Coronary artery (tissue), 2 donors: ENCODE measurements around the gene ASIC4.

Source experiments
- DNase-seq: peaks from one replicate; pipeline ENCODE4 v3.0.0-alpha.2; 2017; ENCODE audit warnings: low spot score
- H3K27ac ChIP-seq, 2 donors: fragments of 200-600 bp; sonication (generic); one replicate each; pipeline ENCODE4 v1.5.1; 2016 to 2019
- H3K4me3 ChIP-seq: fragments of 200-600 bp; sonication (generic); 2 replicates; pipeline ENCODE4 v1.5.1; 2016; ENCODE audit warnings: mild to moderate bottlenecking, moderate library complexity
- TF ChIP-seq, protein P1 (sequence below): fragments of 200-600 bp; sonication (generic); IDR thresholded peaks from one replicate; pipeline ENCODE4 v1.5.1; 2019; ENCODE audit warnings: antibody characterized with exemption

ASIC4 gene

DNA sequence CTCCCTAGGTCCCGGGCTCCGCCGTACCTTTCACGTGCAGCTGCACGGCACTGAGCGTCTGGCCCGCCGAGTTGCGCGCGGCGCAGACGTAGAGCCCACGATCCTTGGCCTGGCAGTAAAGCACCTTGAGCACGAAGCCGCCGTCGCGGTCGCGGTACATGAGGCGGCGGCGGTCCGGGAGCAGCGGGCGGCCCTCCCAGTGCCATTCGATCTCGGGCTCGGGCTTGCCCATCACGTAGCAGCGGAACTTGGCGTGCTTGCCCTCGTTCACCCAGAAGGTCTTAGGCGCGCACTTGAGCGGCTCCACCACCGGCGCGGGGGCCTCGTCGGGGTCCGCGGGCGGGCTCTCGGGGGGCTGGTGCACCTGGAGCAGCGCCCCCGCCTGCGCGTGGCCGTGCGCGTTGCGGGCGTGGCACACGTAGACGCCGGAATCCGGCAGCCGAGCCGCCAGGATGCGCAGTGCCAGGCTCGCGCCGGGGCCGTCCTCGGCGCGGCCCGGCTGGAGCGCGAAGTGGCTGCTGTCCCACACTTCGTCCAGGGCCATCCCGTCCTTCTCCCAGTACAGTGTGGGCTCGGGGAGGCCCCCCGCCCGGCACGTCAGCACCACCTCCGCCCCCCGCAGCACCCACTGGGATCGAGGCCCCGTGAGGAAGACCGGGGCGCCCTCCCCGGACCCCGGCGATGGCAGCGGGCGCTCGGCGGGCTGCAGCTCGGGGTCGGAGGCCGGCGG is 56.1 kb downstream of the ASIC4 start:
- no peak for DNase-seq

DNA sequence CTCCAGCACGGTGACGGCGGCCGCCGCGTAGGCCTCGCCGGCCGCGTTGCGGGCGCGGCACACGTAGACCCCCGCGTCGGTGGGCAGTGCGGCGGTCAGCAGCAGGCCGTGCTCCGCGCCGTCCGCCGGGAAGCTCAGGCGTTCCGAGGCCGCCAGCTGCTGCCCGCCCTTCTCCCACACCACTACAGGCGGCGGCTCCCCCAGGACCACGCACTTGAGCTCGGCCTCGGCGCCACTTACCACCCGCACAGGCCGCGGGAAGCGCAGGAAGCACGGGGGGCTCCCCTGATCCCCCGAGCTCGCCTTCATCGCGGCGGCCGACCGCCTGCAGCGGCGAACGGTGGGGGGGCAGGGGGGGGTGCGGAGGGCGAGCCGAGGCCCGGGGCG is 56.6 kb downstream of the ASIC4 start:
- DNase-seq = no peak
- TF ChIP-seq, protein P1, sequence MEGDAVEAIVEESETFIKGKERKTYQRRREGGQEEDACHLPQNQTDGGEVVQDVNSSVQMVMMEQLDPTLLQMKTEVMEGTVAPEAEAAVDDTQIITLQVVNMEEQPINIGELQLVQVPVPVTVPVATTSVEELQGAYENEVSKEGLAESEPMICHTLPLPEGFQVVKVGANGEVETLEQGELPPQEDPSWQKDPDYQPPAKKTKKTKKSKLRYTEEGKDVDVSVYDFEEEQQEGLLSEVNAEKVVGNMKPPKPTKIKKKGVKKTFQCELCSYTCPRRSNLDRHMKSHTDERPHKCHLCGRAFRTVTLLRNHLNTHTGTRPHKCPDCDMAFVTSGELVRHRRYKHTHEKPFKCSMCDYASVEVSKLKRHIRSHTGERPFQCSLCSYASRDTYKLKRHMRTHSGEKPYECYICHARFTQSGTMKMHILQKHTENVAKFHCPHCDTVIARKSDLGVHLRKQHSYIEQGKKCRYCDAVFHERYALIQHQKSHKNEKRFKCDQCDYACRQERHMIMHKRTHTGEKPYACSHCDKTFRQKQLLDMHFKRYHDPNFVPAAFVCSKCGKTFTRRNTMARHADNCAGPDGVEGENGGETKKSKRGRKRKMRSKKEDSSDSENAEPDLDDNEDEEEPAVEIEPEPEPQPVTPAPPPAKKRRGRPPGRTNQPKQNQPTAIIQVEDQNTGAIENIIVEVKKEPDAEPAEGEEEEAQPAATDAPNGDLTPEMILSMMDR = no peak
- peak overlapping the region; percentile 91 for H3K4me3 ChIP-seq
- peak overlapping the region; percentile 88 to 93 for H3K27ac ChIP-seq

More for the DNA sequence above, 56.1 kb downstream of the ASIC4 start:
- Histone ChIP-seq H3K4me3 (peak overlapping the region; percentile 91), H3K27ac (peak overlapping the region; percentile 88 to 93)
- TF ChIP-seq, protein P1 = no peak

DNA sequence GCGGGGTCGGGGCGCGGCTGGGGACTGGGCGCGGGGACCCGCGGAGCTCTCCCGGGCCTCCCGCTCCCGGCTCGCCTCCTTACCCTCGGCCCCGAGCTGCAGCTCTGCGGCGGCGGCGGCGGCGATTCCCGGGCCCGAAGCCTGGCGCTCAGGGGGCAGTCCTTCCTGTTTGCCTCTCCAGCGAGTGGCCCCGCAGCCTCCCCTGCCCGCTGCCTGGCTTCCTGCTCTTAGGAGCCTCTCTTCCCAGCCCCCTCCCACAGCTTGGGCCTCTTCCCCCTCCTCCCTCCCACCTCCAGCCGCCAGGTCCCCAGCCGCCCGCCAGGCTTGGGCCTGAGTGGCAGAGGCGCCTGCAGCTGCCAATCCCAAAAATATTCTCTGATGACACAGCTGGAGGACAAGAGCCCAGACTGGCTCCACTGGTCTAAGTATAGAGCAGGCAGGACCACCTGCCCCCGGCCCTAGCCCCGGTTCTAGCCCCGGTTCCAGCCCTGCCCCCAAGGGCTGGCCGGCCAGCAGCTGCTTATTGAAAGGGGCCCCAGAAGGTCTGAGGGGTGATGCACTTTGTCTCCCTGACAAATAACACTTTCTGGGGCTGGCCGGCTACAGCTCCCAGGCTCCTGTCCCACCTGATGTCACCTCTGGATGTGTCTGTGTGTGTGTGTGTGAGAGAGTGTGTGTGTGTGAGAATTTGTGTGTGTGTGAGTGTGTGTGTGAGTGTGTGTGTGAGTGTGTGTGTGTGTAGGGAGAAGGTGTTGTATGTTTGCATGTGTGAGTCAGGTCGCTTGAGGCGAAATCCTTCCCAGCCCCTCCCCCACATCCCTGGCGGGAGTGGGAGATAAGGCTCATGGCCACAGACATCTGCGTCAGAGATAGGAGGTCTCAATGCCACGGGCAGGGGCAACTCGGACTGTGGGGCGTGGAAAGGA is 57.3 kb downstream of the ASIC4 start, which contains the start of gene OBSL1:
TSS of gene OBSL1 (minus strand) at position 229 of the 926 bp plus-strand sequence. CDS start 307 bp downstream, outside the sequence.
- peak within 1 kb of the TSS; percentile 88 to 93 for H3K27ac ChIP-seq
- H3K4me3 ChIP-seq = peak within 1 kb of the TSS; percentile 91
- peak; percentile 87 for DNase-seq
- TF ChIP-seq, protein P1 = no peak

DNA sequence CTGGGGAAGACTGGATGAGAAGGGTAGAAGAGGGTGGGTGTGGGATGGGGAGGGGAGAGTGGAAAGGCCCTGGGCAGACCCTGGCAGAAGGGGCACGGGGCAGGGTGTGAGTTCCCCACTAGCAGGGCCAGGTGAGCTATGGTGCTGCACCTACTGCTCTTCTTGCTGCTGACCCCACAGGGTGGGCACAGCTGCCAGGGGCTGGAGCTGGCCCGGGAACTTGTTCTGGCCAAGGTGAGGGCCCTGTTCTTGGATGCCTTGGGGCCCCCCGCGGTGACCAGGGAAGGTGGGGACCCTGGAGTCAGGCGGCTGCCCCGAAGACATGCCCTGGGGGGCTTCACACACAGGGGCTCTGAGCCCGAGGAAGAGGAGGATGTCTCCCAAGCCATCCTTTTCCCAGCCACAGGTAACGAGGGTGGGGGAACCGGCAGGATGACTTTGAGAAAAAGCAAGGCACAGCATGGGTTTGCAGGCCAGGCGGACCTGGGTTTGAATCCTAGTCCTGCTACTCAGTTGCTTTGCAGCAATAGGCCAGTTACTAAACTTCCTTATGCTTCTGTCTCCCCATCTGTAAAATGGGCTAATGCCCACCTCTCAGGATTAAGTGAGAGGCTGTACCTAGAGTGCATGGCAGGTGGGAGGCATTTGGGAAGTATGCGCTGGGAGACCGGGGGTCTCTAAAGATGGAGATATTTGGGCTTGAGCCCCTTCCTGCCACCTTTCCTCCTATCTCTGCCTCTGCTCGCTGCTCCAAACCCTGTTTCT is 58.1 kb downstream of the ASIC4 start, which contains the start of gene INHA:
TSS of gene INHA (plus strand) at position 74 of the 765 bp plus-strand sequence. CDS start at position 139, 65 bp downstream.
- peak within 1 kb of the TSS; percentile 91 for H3K4me3 ChIP-seq
- H3K27ac ChIP-seq = peak within 1 kb of the TSS; percentile 88 to 93
- TF ChIP-seq, protein P1 = no peak
- no peak for DNase-seq

DNA sequence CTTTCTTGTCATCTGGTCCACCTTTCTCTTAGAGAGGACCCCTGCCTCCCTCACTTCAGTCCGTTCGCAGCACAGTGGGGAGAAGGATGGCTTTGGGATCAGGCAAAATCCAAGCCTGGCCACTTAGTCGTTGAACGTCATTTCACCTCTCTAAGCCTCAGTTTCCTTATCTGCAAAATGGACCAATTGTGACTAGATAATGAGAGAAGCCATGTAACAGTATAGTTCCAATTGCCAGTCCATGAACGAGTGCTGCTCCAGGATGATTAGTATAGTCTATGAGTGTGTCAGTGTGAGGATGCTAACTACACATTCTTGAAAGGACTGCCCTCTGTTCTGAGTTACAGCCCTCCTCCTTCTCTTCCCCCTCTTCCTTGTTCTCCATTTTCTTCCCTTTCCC is 58.9 kb downstream of the ASIC4 start:
- TF ChIP-seq, protein P1 = no peak
- Histone ChIP-seq H3K27ac (no peak overlapping the region), H3K4me3 (no peak overlapping the region)

DNA sequence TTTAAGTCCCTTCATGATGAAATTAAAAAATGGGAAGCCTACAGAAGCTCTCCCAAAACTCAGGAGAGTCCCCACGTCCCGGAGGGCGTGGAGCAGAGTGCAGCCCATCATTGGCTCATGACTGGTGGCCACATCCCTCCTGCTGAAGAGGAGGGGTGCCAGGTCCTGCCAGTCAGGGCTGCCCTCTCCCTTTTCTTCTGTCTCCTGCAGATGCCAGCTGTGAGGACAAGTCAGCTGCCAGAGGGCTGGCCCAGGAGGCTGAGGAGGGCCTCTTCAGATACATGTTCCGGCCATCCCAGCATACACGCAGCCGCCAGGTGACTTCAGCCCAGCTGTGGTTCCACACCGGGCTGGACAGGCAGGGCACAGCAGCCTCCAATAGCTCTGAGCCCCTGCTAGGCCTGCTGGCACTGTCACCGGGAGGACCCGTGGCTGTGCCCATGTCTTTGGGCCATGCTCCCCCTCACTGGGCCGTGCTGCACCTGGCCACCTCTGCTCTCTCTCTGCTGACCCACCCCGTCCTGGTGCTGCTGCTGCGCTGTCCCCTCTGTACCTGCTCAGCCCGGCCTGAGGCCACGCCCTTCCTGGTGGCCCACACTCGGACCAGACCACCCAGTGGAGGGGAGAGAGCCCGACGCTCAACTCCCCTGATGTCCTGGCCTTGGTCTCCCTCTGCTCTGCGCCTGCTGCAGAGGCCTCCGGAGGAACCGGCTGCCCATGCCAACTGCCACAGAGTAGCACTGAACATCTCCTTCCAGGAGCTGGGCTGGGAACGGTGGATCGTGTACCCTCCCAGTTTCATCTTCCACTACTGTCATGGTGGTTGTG is 60.4 kb downstream of the ASIC4 start:
- TF ChIP-seq, protein P1 = no peak
- Histone ChIP-seq H3K4me3 (no peak overlapping the region), H3K27ac (no peak overlapping the region)
- DNase-seq = no peak

More for the DNA sequence above, 58.9 kb downstream of the ASIC4 start:
- no peak for DNase-seq
